Adrenal gland (tissue), 12 donors: Measurements from ENCODE around the gene ACACB. TPM values are rescaled to one million over a fixed set of nuclear protein-coding genes. Genes with fewer than 3 reads are reported as not detected.

Experiments
- DNase-seq, 7 donors: peaks; one replicate each; pipeline ENCODE4 v3.0.0-alpha.2; 2019 to 2020
- H3K27ac ChIP-seq, 5 donors: fragments of 200-600 bp; sonication (generic) in 4 of 5; 1 replicate in 3 of 5; 2 replicates in 2 of 5; pipeline versions ENCODE4 v1.5.1 to v1.8.0; 2016 to 2020; ENCODE audit warnings: mild to moderate bottlenecking in 1 of 5
- H3K27me3 ChIP-seq: fragments of 200-600 bp; 2 replicates; pipeline ENCODE4 v1.8.0; 2021
- H3K36me3 ChIP-seq, 2 donors: fragments of 200-600 bp; replicated peaks in 1 of 2; 1 replicate in 1 of 2; 2 replicates in 1 of 2; pipeline versions ENCODE4 v1.5.1 to v1.8.0; 2018 to 2022
- H3K4me1 ChIP-seq, 2 donors: fragments of 200-600 bp; replicated peaks in 1 of 2; 1 replicate in 1 of 2; 2 replicates in 1 of 2; pipeline versions ENCODE4 v1.5.1 to v1.8.0; 2018 to 2021
- H3K4me3 ChIP-seq, 4 donors: fragments of 200-600 bp; sonication (generic) in 3 of 4; one replicate each; pipeline ENCODE4 v1.5.1; 2016 to 2018
- H3K9me3 ChIP-seq, 3 donors: fragments of 200-600 bp; sonication (generic) in 1 of 3; replicated peaks in 1 of 3; 1 replicate in 2 of 3; 2 replicates in 1 of 3; pipeline versions ENCODE4 v1.5.1 to v1.8.0; 2016 to 2021
- CTCF ChIP-seq, 6 experiments: fragments of 450-650 bp in 4 of 6; fragments of 200-600 bp in 2 of 6; sonication (generic) in 1 of 6; IDR thresholded peaks; 1 replicate in 5 of 6; 2 replicates in 1 of 6; pipeline versions ENCODE4 v1.5.1 to v1.8.0; 2016 to 2021; ENCODE audit warnings: antibody characterized with exemption in 6 of 6, mild to moderate bottlenecking in 2 of 6, moderate library complexity in 1 of 6
- POLR2A ChIP-seq, 2 donors: fragments of 450-650 bp; IDR thresholded peaks; one replicate each; pipeline ENCODE4 v1.6.1; 2017; ENCODE audit warnings: antibody characterized with exemption in 2 of 2, mild to moderate bottlenecking in 2 of 2, moderate library complexity in 1 of 2
- WGBS, 4 donors: extraction: QIAGEN DNeasy Blood & Tissue Kit in 2 of 4; methylation state at CpG; one replicate each; pipeline versions ENCODE4 v1.1.5 to v1.1.7; 2013 to 2017; 5-methylcytosine and 5-hydroxymethylcytosine counted together
- intact Hi-C, 2 donors: fragments of 100-400 bp; cut with DNase I; formaldehyde crosslinking; loops; one replicate each; pipeline versions ENCODE4 v1.14.1 to v1.15.0; 2022 to 2023
- polyA plus RNA-seq, 3 donors: library from polyadenylated mRNA; stranded (reverse); fragments of 200-250 nt in 2 of 3; fragments of 350-450 nt in 1 of 3; fragmentation: Illumina TruSeq in 1 of 3; extraction: RNeasy Lipid Tissue Mini Kit (QIAGEN cat#74804) in 1 of 3; gene quantifications; one replicate each; pipeline ENCODE4 v1.2.3, GENCODE V29; 2013 to 2014
- total RNA-seq, 9 donors: library from RNA; depleted of rRNA in 4 of 9; stranded (reverse); fragments of >200 nt in 4 of 9; fragments of 120-200 nt in 1 of 9; fragmentation: NEBNext Ultra II Directional in 1 of 9; extraction: Animal tissue kit (Norgen Biotek cat#: 25700) in 1 of 9; gene quantifications; one replicate each; pipeline versions ENCODE4 v1.1.0 to v1.2.4, GENCODE V29; 2013 to 2023
- donor health status: healthy with polysubstance abuse.
- donor health status: Bipolar disorder and iron deficiency.
- donor health status: DM: yes; HTN: yes; CAD: no.
- donor health status: DM: no; HTN: no; CAD: no.
- donor health status: DM: no; HTN: no; CAD: no.
- donor health status: DM: yes; HTN: yes; CAD: no.

The ACACB gene
- total and polyA plus RNA-seq, 12 donors: 35.5 to 143 (median 65.7) TPM

DNA sequence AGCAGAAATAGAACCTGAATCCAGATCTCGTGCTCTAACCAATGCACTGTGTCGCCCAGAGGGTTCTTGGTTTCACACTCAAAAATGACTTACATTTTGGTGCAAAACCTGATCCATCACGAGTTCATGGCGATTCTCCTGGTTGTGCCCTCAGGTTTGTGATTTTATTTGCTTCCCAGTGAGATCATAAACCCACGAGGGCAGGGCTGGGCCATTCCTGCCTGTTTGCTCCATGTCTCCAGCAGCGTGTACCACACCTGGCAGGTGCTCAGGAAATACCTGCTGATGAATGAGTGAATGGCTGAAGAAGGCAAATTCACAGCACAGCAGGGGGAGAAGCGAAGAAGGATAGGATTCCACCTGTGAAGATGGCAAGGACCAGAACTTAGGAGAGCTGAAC, 9.4 kb downstream of the ACACB start:
- Histone ChIP-seq H3K36me3 (no peaks in the 10 kb centered on the region), H3K9me3 (no peaks in the 10 kb centered on the region), H3K4me3 (no peak overlapping the region), H3K27me3 (no peaks in the 10 kb centered on the region), H3K4me1 (peaks cover 5 to 11% of the 10 kb centered on the region in 2 donors), H3K27ac (peak overlapping the region in 2 of 5 donors; percentile 7 to 17)
- peak in 1 of 7 donors; percentile 39 for DNase-seq
- TF ChIP-seq POLR2A (IDR thresholded peaks at IDR 0.05): no peak
- no peak for TF ChIP-seq CTCF (IDR thresholded peaks at IDR 0.05)
- 90 to 95% (median 92%) methylated on average over 7 of the region's 7 CpGs for WGBS, 4 donors
- intact Hi-C loops: no loop called here

DNA sequence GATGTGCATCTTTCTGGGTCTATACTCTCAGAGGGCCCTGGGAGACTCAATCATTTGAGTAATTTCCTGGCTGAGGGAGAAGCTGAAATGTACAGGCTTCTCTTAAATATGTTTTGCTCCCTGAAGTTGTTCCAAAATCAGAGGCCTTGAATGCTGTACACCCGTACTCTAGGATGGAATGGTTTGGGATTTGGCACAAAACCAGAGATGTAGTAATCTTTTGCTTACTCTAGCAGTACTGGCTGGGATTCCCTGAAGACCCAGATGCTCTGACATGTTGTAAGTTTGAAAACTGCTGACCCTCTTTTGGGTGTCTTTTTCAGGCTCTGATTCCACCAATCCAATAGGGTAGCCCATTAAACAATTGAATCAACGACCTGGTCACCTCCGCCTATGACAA, 10.4 kb downstream of the ACACB start:
- H3K9me3 ChIP-seq: no peaks in the 10 kb centered on the region
- H3K4me3 ChIP-seq: no peak overlapping the region
- no peaks in the 10 kb centered on the region for H3K36me3 ChIP-seq
- 58 to 90% (median 63%) methylated on average over 2 to 3 of the region's 3 CpGs for WGBS, 4 donors
- intact Hi-C loops: no loop called here
- DNase-seq: peak in 2 of 7 donors; percentile 20 to 42
- H3K27me3 ChIP-seq: no peaks in the 10 kb centered on the region
- peaks cover 15 to 18% of the 10 kb centered on the region in 2 donors for H3K4me1 ChIP-seq
- H3K27ac ChIP-seq: peak overlapping the region in 4 of 5 donors; percentile 40 to 62 (median 54)
- no peak for TF ChIP-seq POLR2A (IDR thresholded peaks at IDR 0.05)
- no peak for TF ChIP-seq CTCF (IDR thresholded peaks at IDR 0.05)

DNA sequence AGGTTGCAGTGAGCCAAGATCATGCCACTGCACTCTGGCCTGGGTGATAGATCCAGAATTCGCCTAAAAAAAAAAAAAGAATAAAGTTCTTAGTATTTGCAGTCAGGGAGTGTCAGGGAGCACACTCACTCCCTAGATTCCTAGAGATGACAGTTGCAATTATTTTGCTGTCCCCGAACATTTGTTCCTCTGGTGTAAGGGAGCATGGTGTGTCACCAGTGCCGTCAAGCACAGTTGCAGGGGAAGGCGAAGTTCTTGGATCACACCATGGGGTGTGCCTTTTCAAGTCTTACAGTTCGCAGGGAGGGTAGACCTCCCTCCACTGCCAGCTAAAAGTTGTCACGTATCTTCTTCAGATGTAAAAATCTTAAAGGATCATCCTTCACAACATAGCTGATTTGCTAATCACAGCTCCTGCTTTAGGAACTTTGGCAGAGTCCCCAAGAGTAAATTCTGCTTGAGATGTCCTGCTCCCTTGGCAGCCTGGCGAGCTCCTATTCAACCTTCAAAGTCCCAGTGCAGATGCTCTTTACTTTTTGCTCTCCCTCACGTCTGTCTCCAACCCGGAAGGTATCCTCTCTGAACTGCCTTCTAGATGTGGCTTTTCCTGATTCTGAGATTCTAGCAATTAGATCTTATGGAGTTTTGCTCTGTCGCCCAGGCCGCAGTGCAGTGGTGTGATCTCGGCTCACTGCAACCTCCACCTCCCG, 11.3 kb downstream of the ACACB start:
- intact Hi-C loops: no loop called here
- no peaks in the 10 kb centered on the region for H3K27me3 ChIP-seq
- peak in 1 of 7 donors; percentile 46 for DNase-seq
- no peak overlapping the region for H3K27ac ChIP-seq
- no peak for TF ChIP-seq POLR2A (IDR thresholded peaks at IDR 0.05)
- no peak for TF ChIP-seq CTCF (IDR thresholded peaks at IDR 0.05)
- H3K4me3 ChIP-seq: no peak overlapping the region
- peaks cover 15 to 27% of the 10 kb centered on the region in 2 donors for H3K4me1 ChIP-seq
- 83 to 93% (median 89%) methylated on average over 13 of the region's 13 CpGs for WGBS, 4 donors
- no peaks in the 10 kb centered on the region for H3K36me3 ChIP-seq
- H3K9me3 ChIP-seq: no peaks in the 10 kb centered on the region

DNA sequence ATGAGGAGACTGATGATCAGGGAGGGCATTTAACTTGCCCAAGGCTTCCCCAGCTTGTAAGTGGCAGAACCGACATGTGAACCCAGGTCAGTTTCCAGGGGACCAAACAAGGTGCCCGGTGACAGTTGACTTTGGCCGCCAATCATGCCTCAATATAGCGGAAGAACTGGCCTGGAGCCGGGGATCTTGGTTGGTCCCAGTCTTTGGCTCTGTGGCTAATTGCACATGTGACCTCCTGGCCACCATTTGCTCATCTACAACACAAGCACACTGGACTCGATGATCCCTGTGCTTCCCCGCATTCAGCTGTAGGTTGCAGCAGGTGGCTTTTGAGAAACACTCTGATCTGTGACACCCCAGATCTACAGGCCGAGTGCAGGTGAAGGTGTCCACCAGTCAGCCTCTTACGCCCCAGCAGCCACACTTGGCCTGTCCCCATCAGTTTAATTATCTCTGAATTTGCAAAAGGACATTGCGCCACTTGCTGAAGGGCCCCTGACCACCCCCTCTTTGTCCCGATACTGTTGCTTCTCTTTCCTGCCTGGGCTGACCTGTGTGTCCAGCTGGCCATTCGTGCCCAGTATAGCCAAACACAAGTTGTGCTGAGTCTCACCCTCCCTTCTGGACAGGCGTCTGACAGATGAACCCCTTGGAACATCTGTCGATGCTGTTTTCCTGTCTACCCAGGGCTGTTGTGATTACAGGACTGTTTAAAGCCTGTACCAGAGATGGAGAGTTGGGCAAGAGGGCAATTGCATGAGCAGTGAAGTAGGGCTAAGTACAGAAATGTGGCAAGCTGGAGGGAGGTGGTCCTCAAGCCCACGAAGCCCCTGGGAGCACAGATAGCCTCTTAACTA, 14.1 kb downstream of the ACACB start:
- Histone ChIP-seq H3K4me3 (no peak overlapping the region), H3K36me3 (no peaks in the 10 kb centered on the region), H3K9me3 (no peaks in the 10 kb centered on the region), H3K27ac (peak overlapping the region; percentile 75 to 92 (median 89)), H3K27me3 (no peaks in the 10 kb centered on the region), H3K4me1 (peaks cover 28 to 40% of the 10 kb centered on the region in 2 donors)
- WGBS, 4 donors: 52 to 73% (median 71%) methylated on average over 9 to 15 of the region's 15 CpGs
- peak in 4 of 7 donors; percentile 33 to 66 (median 48) for DNase-seq
- TF ChIP-seq POLR2A (IDR thresholded peaks at IDR 0.05): no peak
- TF ChIP-seq CTCF (IDR thresholded peaks at IDR 0.05): no peak
- intact Hi-C loops: no loop called here
